NT2/D1 (cell line): Measurements from ENCODE around the gene BCAS3.

ENCODE experiments used
- DNase-seq: peaks from one replicate; pipeline ENCODE4 v3.0.0-alpha.2; 2011; ENCODE audit warnings: low read depth, low spot score
- H3K27me3 ChIP-seq: 2 replicates; pipeline ENCODE4 v1.6.0; 2011; ENCODE audit warnings: mild to moderate bottlenecking; ENCODE audit not compliant: insufficient read length, insufficient read depth
- H3K36me3 ChIP-seq: 2 replicates; pipeline ENCODE4 v1.6.1; 2011; ENCODE audit warnings: mild to moderate bottlenecking, low read length, mixed read lengths; ENCODE audit not compliant: insufficient read depth, insufficient read length
- H3K4me1 ChIP-seq: 2 replicates; pipeline ENCODE4 v1.5.1; 2011; ENCODE audit not compliant: insufficient read depth, insufficient read length
- H3K4me3 ChIP-seq: 2 replicates; pipeline ENCODE4 v1.5.1; 2011; ENCODE audit warnings: low read depth; ENCODE audit not compliant: insufficient read length
- H3K9ac ChIP-seq: 2 replicates; pipeline ENCODE4 v1.6.0; 2011; ENCODE audit warnings: low read depth; ENCODE audit not compliant: insufficient read length
- H3K9me3 ChIP-seq: 2 replicates; pipeline ENCODE4 v1.5.1; 2011; ENCODE audit warnings: mild to moderate bottlenecking, low read length; ENCODE audit not compliant: insufficient read depth
- SUZ12 ChIP-seq: IDR thresholded peaks from 2 replicates; pipeline ENCODE4 v1.6.1; 2011; ENCODE audit not compliant: insufficient read length, insufficient read depth; ENCODE audit errors: extremely low read depth
- YY1 ChIP-seq: IDR thresholded peaks from 2 replicates; pipeline ENCODE4 v1.6.1; 2011; ENCODE audit not compliant: insufficient read length, insufficient read depth
- ZNF274 ChIP-seq: IDR thresholded peaks from 2 replicates; pipeline ENCODE4 v1.6.1; 2011; ENCODE audit warnings: mild to moderate bottlenecking, low read depth, low read length

The BCAS3 gene

GRCh38 chr17:60901242-60901641 is 223.6 kb downstream of the BCAS3 start:
- Histone ChIP-seq H3K4me1 (no peaks in the 10 kb centered on the region), H3K27me3 (no peaks in the 10 kb centered on the region), H3K4me3 (no peak overlapping the region), H3K36me3 (peaks cover 2% of the 10 kb centered on the region), H3K9ac (no peak overlapping the region), H3K9me3 (peaks cover 13% of the 10 kb centered on the region)
- TF ChIP-seq YY1 (no peak), ZNF274 (no peak), SUZ12 (no peak)
- DNase-seq = no peak

- Histone ChIP-seq H3K27me3 (no peaks in the 10 kb centered on the region), H3K36me3 (peaks cover 2% of the 10 kb centered on the region), H3K9ac (no peak overlapping the region), H3K4me1 (no peaks in the 10 kb centered on the region), H3K4me3 (no peak overlapping the region), H3K9me3 (peaks cover 8% of the 10 kb centered on the region)
- no peak for TF ChIP-seq SUZ12
- TF ChIP-seq YY1 = no peak
- TF ChIP-seq ZNF274 = no peak
- no peak for DNase-seq
Measured at GRCh38 chr17:60901806-60902205, 224.2 kb downstream of the BCAS3 start.

- H3K9me3 ChIP-seq = peaks cover 3% of the 10 kb centered on the region; the same call in 1 of the 2 replicates
- TF ChIP-seq SUZ12 (no peak), ZNF274 (no peak), YY1 (no peak)
- H3K4me3 ChIP-seq = no peak overlapping the region
- peaks cover 2% of the 10 kb centered on the region for H3K36me3 ChIP-seq
- no peaks in the 10 kb centered on the region for H3K27me3 ChIP-seq
- no peaks in the 10 kb centered on the region for H3K4me1 ChIP-seq
- no peak overlapping the region for H3K9ac ChIP-seq
- no peak for DNase-seq
Measured at GRCh38 chr17:60902399-60902798, 224.7 kb downstream of the BCAS3 start.

- no peak overlapping the region for H3K4me3 ChIP-seq
- no peak for DNase-seq
- H3K9ac ChIP-seq = no peak overlapping the region
- no peak for TF ChIP-seq YY1
- no peak for TF ChIP-seq ZNF274
- no peak for TF ChIP-seq SUZ12
- no peaks in the 10 kb centered on the region for H3K9me3 ChIP-seq
- no peaks in the 10 kb centered on the region for H3K4me1 ChIP-seq
- H3K27me3 ChIP-seq = no peaks in the 10 kb centered on the region
- peaks cover 2% of the 10 kb centered on the region for H3K36me3 ChIP-seq
Measured at GRCh38 chr17:60904582-60904981, 226.9 kb downstream of the BCAS3 start.

GRCh38 chr17:60905709-60906108 is 228.1 kb downstream of the BCAS3 start:
- H3K36me3 ChIP-seq = peaks cover 2% of the 10 kb centered on the region
- no peak overlapping the region for H3K4me3 ChIP-seq
- no peaks in the 10 kb centered on the region for H3K9me3 ChIP-seq
- no peaks in the 10 kb centered on the region for H3K27me3 ChIP-seq
- no peaks in the 10 kb centered on the region for H3K4me1 ChIP-seq
- DNase-seq = no peak
- TF ChIP-seq YY1 (no peak), ZNF274 (no peak), SUZ12 (no peak)
- H3K9ac ChIP-seq = no peak overlapping the region

- Histone ChIP-seq H3K9me3 (no peaks in the 10 kb centered on the region), H3K27me3 (no peaks in the 10 kb centered on the region), H3K4me1 (no peaks in the 10 kb centered on the region), H3K9ac (no peak overlapping the region), H3K4me3 (no peak overlapping the region), H3K36me3 (peaks cover 2% of the 10 kb centered on the region)
- no peak for DNase-seq
- TF ChIP-seq SUZ12 (no peak), YY1 (no peak), ZNF274 (no peak)
Measured at GRCh38 chr17:60908324-60908723, 230.7 kb downstream of the BCAS3 start.

- Histone ChIP-seq H3K4me3 (no peak overlapping the region), H3K9me3 (no peaks in the 10 kb centered on the region), H3K27me3 (no peaks in the 10 kb centered on the region), H3K9ac (no peak overlapping the region), H3K4me1 (no peaks in the 10 kb centered on the region), H3K36me3 (no peaks in the 10 kb centered on the region)
- no peak for TF ChIP-seq YY1
- TF ChIP-seq ZNF274 = no peak
- no peak for TF ChIP-seq SUZ12
- no peak for DNase-seq
Measured at GRCh38 chr17:60909405-60909804, 231.8 kb downstream of the BCAS3 start.
